Right lobe of liver (tissue), 6 donors: Measurements from ENCODE around the gene VAV2. TPM values are rescaled to one million over a fixed set of nuclear protein-coding genes. Genes with fewer than 3 reads are reported as not detected.

ENCODE experiments used
- ATAC-seq, 4 donors: fragments of 200-7000 bp; cut with Tn5 transposase; one replicate each; pipeline ENCODE4 v1.9.1; 2020; ENCODE audit warnings: mild to moderate bottlenecking in 4 of 4, moderate library complexity in 4 of 4
- DNase-seq, 3 donors: peaks; one replicate each; pipeline ENCODE4 v3.0.0-alpha.2; 2020
- H3K27ac ChIP-seq, 3 donors: fragments of 200-600 bp; one replicate each; pipeline ENCODE4 v1.8.0; 2022
- H3K27me3 ChIP-seq, 2 donors: fragments of 200-600 bp; one replicate each; pipeline ENCODE4 v1.8.0; 2022
- H3K36me3 ChIP-seq, 4 donors: fragments of 200-600 bp; sonication (generic) in 1 of 4; one replicate each; pipeline versions ENCODE4 v1.5.1 to v1.8.0; 2017 to 2022; ENCODE audit warnings: control low read depth in 1 of 4
- H3K4me1 ChIP-seq, 4 donors: fragments of 200-600 bp; sonication (generic) in 1 of 4; one replicate each; pipeline versions ENCODE4 v1.5.1 to v1.8.0; 2017 to 2022; ENCODE audit warnings: control low read depth in 1 of 4
- H3K4me3 ChIP-seq, 3 donors: fragments of 200-600 bp; one replicate each; pipeline ENCODE4 v1.8.0; 2022
- H3K9me3 ChIP-seq, 4 donors: fragments of 200-600 bp; sonication (generic) in 1 of 4; one replicate each; pipeline versions ENCODE4 v1.5.1 to v1.8.0; 2017 to 2022; ENCODE audit warnings: control low read depth in 1 of 4
- POLR2A ChIP-seq: fragments of 450-650 bp; IDR thresholded peaks from one replicate; pipeline ENCODE4 v1.6.1; 2017; ENCODE audit warnings: antibody characterized with exemption, mild to moderate bottlenecking
- WGBS: methylation state at CpG from one replicate; pipeline ENCODE4 v1.1.6; 2018; ENCODE audit warnings: low coverage, low lambda C conversion rate; ENCODE audit not compliant: insufficient coverage; ENCODE audit errors: missing lambda C conversion rate; 5-methylcytosine and 5-hydroxymethylcytosine counted together
- intact Hi-C, 2 donors: fragments of 100-400 bp; cut with DNase I; formaldehyde crosslinking; loops; one replicate each; pipeline versions ENCODE4 v1.11.2 to v1.14.1; 2022
- total RNA-seq, 6 experiments: library from RNA; depleted of rRNA in 2 of 6; stranded (reverse); fragments of >200 nt in 2 of 6; fragmentation: NEBNext Ultra II Directional in 3 of 6; extraction: Animal tissue kit (Norgen Biotek cat#: 25700) in 3 of 6; gene quantifications; one replicate each; pipeline versions ENCODE4 v1.1.0 to v1.2.4, GENCODE V29; 2016 to 2023
- TF ChIP-seq, protein P1 (sequence below), 4 donors: fragments of 200-600 bp in 3 of 4; fragments of 450-650 bp in 1 of 4; IDR thresholded peaks; one replicate each; pipeline versions ENCODE4 v1.5.1 to v1.8.0; 2016 to 2022; ENCODE audit warnings: antibody characterized with exemption in 4 of 4, mild to moderate bottlenecking in 2 of 4
- donor health status: DM: no; HTN: yes; CAD: no.
- donor health status: DM: no; HTN: no; CAD: no.
- donor health status: DM: no; HTN: no; CAD: no.
- donor health status: DM: no; HTN: yes; CAD: no.
- donor health status: DM: no; HTN: yes; CAD: no.

Gene VAV2
- total RNA-seq, 6 experiments from 2014 or later, result 30.1 to 44.3 (median 34.9) TPM

DNA sequence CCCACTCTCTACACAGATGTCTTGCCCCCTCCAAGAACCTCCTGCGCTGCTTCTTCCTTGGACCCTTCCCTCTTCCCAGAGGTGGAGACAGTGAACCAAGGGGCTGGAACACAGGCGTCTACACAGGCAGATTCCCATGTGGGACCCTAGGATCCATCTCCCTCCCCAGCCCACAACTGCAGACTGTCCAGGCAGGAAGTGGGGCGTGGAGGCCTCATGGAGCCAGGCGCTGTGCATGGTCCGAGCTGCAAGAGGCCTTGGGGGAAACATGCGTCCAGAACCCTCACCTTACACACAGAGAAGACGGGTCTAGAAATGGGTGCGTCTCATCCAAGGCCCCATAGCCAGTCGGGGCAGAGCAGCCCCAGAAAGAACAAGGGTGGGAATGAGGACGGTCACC lies 117.5 kb downstream of the VAV2 start:
- no peak for TF ChIP-seq POLR2A
- TF ChIP-seq, protein P1, sequence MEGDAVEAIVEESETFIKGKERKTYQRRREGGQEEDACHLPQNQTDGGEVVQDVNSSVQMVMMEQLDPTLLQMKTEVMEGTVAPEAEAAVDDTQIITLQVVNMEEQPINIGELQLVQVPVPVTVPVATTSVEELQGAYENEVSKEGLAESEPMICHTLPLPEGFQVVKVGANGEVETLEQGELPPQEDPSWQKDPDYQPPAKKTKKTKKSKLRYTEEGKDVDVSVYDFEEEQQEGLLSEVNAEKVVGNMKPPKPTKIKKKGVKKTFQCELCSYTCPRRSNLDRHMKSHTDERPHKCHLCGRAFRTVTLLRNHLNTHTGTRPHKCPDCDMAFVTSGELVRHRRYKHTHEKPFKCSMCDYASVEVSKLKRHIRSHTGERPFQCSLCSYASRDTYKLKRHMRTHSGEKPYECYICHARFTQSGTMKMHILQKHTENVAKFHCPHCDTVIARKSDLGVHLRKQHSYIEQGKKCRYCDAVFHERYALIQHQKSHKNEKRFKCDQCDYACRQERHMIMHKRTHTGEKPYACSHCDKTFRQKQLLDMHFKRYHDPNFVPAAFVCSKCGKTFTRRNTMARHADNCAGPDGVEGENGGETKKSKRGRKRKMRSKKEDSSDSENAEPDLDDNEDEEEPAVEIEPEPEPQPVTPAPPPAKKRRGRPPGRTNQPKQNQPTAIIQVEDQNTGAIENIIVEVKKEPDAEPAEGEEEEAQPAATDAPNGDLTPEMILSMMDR (IDR thresholded peaks at IDR 0.05), result no peak
- peaks cover 0 to 37% (median 14%) of the 10 kb centered on the region in 4 donors for H3K4me1 ChIP-seq

DNA sequence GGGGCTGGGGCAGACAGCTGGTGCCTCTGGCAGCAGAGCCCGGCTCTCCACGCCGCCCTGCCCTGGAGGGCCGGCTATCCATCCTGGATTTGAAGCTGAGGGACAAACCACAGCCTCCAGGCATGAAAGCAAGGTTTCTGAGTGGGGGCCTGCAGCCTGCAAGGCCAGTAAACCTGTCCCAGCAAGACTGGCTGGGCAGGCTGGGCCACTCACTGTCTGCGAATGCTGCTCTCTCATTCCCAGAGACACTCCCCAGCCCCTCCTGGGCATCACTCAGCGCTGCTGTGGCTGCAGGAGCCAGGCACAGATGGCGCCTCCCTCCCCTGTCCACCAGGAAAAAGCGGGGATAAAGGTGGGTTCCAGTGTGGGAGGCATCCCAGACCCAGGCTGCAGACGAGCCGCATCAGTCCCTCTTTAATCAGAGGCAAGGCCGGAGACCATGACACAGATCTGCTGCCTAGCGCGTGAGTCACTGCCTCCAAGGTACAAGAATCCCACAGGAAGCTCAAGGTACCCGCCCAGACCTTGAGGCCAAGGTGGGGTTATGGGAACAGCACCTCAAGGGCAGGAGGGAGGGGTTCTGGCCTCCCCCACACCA lies 118.0 kb downstream of the VAV2 start:
- no peak for DNase-seq
- no peaks in the 10 kb centered on the region for H3K36me3 ChIP-seq
- H3K9me3 ChIP-seq, result no peaks in the 10 kb centered on the region
- H3K27me3 ChIP-seq, result no peaks in the 10 kb centered on the region
- TF ChIP-seq, protein P1 (IDR thresholded peaks at IDR 0.05), result no peak
- TF ChIP-seq POLR2A, result no peak
- no peak overlapping the region for H3K27ac ChIP-seq
- intact Hi-C loops, result no loop called here
- 60% methylated on average over 1 of the region's 14 CpGs for WGBS
- ATAC-seq, result no peak
- H3K4me1 ChIP-seq, result peaks cover 0 to 36% (median 11%) of the 10 kb centered on the region in 4 donors
- no peak overlapping the region for H3K4me3 ChIP-seq

More for the DNA sequence above, 117.5 kb downstream of the VAV2 start:
- Histone ChIP-seq H3K27me3 (no peaks in the 10 kb centered on the region), H3K36me3 (no peaks in the 10 kb centered on the region), H3K27ac (no peak overlapping the region), H3K4me3 (no peak overlapping the region), H3K9me3 (no peaks in the 10 kb centered on the region)
- DNase-seq (no peak), ATAC-seq (no peak)
- 62% methylated on average over 2 of the region's 10 CpGs for WGBS
- intact Hi-C loops, result no loop called here

DNA sequence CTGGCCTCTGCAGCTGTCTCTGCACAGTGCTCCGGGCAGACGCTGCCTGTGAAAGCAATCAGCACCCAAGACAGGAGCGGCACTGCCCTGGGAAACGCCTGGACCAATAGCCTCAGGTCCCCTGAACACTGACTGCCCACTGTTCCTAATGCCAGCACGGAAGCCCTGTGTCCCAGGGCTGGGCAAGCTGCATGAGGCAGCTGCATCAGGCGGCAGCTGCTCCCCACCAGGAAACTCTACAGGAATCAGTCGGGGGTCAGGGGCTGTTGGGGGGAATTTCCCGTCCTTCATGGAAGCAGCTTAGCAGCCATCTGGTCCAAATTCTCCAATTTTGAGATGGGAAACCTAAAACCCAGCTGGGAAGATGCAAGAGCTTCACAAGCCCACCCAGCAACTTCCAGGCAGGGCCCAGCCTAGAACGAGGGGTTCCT lies 118.6 kb downstream of the VAV2 start:
- no peak overlapping the region for H3K4me3 ChIP-seq
- intact Hi-C loops, result no loop called here
- no peak overlapping the region for H3K27ac ChIP-seq
- H3K9me3 ChIP-seq, result no peaks in the 10 kb centered on the region
- H3K27me3 ChIP-seq, result no peaks in the 10 kb centered on the region
- H3K4me1 ChIP-seq, result peaks cover 0 to 30% (median 8%) of the 10 kb centered on the region in 4 donors
- TF ChIP-seq POLR2A, result no peak
- TF ChIP-seq, protein P1 (IDR thresholded peaks at IDR 0.05), result no peak
- ATAC-seq (no peak), DNase-seq (no peak)
- no peaks in the 10 kb centered on the region for H3K36me3 ChIP-seq
- 67% methylated on average over 1 of the region's 9 CpGs for WGBS

DNA sequence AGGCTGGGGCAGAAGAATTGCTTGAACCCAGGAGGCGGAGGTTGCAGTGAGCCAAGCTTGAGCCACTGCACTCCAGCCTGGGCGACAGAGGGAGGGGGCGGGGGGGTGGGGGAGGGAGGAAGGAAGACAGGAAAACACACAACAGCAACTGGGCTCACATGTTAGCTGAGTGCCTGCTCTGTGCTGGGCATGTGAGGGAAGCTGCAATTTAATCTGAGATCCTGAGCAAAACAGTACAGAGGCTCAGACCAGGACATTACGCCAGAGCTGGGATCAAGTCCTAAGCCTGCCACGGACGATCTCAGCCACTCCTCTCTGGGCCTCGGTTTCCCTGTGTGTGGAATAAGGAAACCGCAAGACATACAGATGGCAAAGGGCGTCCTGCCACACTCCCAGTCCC lies 119.1 kb downstream of the VAV2 start:
- DNase-seq (no peak), ATAC-seq (peak in 1 of 4 donors; percentile 3)
- WGBS, result 60% methylated on average over 6 of the region's 9 CpGs
- Histone ChIP-seq H3K36me3 (no peaks in the 10 kb centered on the region), H3K9me3 (no peaks in the 10 kb centered on the region), H3K4me1 (peaks cover 0 to 25% (median 6%) of the 10 kb centered on the region in 4 donors), H3K27ac (no peak overlapping the region), H3K27me3 (no peaks in the 10 kb centered on the region), H3K4me3 (no peak overlapping the region)
- TF ChIP-seq POLR2A, result no peak
- TF ChIP-seq, protein P1 (IDR thresholded peaks at IDR 0.05), result no peak
- intact Hi-C loops, result no loop called here
